SKM-1 (cell line): ENCODE results near the gene SS18.

ENCODE experiments used
- DNase-seq: peaks from one replicate; lab custom pipeline; 2025; ENCODE audit not compliant: unreplicated experiment; lab: John Stamatoyannopoulos, UW

SS18 gene

DNA sequence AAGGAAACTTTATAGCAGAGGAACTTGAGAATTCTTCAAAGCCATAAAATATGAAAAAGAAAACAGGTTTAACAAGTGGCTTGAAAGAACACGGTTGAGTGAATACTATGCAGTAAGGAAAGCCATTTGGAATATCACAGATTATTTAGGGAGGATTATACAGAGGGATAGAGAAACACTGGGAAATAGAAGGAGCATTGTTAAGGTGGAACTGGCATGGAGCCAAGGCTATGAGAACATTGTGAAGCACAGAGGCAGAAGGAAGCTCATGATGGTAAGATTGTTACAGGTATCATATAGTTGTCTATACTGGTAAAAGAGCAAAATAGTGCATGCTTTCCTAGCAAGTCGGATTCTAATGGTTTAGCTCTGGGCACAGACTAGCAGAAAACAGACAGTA is 87.1 kb downstream of the SS18 start:
- DNase-seq: no peak

DNA sequence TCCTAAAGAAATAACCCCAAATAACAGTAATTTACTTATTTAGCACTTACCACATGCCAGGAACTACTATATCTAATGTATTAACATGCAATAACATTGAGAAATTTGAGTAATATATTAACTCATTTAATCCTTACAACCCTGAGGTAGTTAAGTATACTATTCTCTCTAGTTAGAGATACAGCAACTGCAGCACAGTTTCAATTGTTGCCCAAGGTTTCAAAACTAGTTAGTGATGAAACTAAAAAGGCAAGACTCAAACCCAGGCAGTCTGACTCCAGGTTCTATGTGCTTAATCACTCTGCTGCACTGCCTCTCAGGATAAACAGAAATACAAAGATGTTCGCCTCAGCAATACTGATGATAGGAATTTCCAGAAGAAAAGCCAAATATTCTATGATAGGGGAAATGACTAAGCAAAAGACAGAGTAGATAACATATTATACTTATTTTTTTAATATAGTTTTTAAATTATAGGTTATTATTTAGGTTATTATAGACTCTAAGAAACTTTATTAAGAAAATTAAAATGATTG is 88.0 kb downstream of the SS18 start:
- no peak for DNase-seq

DNA sequence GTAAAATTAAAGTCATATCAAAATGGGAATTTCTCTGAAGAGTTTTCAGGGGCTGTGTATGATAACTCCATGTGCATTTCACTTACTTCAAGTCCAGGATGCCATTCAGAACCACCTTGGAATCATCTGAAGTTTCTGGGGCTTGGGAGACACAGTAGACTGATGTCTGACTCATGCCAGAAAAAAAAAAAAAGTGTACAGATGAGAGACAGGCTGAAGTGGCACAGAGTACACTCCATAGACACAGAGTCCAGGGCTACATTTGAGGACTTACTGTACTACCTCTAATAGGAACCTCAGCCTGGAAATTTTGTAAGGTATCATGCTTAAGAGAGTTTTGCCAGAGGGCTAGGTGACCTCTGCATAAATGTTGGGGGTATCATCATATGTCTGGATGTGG is 92.0 kb downstream of the SS18 start:
- DNase-seq: no peak

DNA sequence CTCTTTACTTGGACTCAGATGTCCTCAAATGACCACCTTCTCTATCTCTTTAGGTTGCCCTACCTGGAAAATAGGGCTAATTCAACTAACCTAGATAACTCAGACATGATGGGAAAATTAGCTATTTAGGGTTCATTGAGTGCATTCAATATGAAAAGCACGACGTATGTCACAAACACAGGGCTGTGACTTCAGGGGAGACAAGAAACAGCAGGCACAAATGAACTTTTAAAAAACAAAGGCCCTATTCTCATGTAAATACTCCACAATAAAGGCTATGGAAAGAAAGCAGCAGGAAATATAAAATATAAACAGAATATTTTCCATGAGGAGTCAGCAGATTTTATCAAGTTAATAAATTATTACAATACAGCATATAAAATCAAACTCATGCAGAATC is 97.8 kb downstream of the SS18 start:
- no peak for DNase-seq

DNA sequence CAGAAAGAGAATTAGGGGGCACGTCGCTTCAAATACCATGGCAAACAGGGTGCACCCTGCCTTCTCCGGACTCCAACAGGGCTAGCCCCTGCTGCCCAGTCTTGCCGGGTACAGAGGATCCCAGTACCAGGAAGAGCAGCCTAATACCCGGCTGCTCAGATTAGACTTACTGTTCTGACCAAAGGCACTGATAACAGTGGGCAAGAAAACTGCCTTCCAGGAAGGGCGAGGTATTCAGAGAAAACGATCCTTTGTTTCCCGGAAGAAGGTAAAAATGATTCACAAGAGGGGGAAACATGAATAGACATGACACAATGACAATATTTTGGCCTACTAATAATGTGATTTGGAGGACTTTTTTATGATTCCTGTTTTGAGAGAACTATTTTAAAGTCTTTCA is 99.9 kb downstream of the SS18 start:
- no peak for DNase-seq

DNA sequence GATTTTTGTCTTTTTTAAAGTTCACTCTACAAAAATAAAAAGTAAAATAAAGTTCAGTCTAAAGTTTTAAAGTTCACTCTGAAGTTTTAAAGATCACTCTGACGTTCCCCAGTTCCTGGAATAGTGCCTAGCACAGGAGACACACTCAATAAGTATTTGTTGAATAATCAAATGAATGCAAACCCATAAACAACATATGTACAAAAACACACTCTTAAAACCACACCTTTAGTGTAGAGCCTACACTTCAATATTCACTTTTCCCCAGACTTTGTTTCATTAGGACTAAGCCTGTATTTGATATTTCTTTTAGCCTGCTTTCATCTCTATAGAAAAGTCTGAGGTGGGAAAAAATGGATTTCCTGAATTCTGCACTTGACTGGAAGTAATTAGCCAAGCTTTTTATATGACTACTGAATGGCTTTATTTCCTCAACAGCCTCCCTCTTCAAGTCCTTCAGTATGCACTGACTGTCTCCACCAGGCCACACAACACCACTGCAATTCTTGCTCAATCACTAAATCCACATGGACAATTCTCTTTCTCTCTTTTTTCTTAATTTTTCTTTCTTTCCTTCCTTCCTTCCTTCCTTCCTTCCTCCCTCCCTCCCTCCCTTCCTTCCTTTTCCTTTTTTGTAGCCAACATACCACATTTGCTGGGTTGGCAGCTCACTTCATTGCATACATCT is 104.6 kb downstream of the SS18 start:
- no peak for DNase-seq

DNA sequence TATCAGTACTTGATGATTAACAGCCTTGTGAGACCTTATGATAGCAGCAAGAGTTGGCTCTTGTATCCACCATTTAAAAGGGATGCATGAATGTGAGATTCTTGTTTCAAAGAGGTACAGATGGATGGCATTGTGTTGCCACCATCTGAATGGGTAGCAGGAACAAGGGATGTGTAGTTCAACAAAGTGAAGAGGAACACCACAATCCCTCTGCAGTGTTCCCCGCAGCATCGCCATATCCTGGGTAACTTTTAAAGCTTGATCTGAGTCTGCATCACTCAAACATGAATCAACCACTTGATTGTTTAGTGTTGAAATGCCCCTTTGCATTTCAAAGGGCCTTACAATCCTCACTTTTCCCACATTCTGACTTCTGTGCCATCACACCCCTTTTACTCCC is 106.7 kb downstream of the SS18 start:
- no peak for DNase-seq

DNA sequence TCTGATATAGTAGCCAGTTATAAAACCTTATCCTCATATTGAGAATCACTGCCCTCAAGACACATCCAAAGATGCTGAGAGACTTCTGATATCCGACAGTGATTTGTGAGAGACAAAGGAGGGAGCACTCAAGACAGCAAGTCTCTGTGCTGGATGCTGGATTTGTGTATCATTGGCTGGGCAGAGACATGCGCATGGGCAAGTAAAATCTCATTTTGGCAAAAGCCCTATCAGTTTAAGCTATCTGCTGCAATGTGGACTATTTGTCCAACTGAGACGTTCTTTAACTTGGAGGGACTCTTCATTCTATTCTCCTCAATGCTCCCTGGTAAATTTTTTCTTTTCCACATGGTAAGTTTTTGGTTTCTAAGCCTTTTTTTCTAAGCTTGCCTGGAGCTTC is 107.5 kb downstream of the SS18 start:
- DNase-seq: no peak

DNA sequence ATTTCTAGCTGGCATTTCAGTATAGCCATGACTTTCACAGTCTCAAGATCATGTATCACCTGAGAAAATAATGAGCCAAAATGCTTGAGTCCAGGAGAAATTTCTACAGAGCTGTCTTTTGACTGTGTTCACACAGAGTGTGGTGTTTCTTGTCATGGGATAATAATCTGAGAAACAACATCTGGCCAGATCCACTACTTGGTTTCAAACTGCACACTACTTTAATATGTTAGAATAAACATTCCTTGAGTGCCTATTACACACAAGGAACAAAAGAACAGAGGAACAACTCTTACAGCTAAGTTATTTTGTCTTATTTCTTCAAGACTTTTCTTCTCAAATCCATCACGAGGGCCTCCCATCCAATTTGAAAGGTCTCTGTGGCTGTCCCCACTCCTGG is 108.3 kb downstream of the SS18 start:
- DNase-seq: no peak

DNA sequence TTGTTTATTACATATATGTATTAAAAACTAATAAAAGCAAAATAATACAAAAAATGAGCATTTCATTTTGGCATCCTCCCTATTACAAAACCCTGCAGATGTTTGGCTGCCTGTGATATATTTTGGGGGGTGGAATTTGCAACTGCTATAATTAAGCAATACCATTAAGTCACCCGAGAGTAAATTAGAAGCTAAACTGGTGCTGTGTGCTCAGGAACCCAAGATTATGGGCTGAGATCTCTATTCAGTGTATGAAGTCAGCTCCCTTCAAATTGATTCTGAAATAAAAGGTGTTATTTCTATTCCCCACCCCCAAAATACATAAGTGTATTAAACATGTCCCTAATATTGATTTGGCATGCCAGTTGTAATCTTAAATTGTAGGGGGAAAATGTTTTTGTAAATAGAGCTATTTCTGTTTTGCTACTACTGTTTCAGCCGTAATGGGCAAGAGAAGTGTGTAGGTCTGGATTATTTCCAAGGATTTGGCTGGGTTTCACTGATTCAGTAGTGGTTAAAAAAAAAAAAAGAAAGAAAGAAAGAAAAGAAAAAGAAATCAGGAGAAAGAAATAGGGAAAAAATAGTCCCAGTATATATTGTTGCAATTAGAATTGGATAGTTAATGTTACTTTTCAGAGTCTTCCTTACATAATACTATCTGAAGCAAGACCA is 110.9 kb downstream of the SS18 start:
- no peak for DNase-seq

DNA sequence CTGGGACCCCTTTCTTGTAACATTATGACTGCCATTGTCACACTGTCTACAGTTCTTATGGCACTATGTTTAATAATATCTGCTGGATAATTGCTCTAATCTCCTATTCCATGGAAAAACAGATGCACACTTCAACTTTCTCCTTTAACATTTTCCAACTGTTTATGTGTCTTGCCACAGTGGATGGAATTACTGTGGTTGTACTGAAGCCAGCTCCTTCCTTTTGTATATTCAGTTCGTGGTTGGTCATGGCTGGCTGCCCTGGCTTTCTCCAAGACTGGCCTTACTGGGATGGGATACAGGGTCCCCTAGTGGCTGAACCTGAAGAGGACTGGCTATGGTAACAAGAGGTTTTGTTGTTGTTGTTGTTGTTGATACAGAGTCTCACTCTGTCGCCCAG is 113.9 kb downstream of the SS18 start:
- DNase-seq: no peak

DNA sequence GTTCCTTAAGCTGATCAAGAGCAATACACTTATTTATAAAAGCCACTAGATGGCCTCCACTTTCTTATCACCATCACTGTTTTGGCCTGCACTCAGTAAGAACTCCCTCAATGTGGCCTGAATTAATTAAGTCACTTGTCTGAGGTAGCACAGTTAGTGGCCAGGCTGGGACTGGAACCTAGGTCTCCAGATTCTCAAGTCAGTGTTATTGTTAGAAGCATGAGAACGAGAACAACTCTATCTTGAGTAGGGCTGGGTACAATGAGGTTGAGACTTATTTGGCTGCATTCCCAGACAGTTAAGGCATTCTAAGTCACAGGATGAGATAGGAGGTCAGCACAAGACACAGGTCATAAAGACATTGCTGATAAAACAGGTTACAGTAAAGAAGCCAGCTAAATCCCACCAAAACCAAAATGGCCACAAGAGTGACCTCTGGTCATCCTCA is 115.8 kb downstream of the SS18 start:
- DNase-seq: no peak
